ENCODE results near the gene ADAMTS14.

ADAMTS14 gene

GRCh38 chr10:70791386-70792039 lies 119.2 kb downstream of the ADAMTS14 start:
- DNase-seq, result no peak

- DNase-seq, result no peak
Measured at GRCh38 chr10:70795613-70796012, 123.3 kb downstream of the ADAMTS14 start.

- no peak for DNase-seq
Measured at GRCh38 chr10:70797840-70798239, 125.5 kb downstream of the ADAMTS14 start.

DNA sequence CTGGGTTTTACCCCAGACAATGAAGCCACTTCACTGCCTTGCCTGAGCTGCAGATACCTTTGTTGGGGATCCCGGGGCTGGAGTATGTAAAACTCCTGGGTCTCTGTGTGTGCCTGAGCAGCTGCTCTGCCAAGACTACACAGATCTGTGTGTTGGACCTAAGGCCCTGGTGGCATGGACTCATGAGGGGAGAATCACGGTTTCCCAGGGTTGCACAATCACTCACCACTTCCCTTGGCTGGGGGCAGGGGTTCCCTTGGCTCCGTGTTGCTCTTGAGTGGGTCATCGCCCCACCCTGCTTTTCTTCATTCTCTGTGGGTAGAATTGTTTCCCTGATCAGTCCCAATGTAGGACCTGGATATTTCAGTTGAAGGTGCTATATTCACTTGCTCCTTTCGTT lies 126.8 kb downstream of the ADAMTS14 start:
- no peak for DNase-seq

DNA sequence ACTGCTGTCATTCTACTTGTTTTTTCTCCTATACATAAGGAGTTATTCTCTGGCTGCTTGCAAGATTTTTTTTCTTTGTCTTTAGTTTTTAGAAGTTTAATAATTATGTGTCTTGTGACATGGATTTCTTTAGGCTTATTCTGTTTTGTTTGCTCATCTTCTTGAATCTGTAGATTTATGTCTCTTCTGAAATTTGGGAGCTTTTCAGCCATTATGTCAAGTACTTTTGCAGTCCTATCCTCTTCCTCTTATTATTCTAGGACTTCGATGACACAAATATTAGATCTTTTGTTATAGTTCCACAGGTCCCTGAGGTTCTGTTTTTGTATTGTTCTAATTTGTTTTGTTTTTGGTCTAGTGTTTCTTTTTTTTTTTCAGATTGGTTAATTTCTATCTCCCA lies 129.5 kb downstream of the ADAMTS14 start:
- no peak for DNase-seq

DNA sequence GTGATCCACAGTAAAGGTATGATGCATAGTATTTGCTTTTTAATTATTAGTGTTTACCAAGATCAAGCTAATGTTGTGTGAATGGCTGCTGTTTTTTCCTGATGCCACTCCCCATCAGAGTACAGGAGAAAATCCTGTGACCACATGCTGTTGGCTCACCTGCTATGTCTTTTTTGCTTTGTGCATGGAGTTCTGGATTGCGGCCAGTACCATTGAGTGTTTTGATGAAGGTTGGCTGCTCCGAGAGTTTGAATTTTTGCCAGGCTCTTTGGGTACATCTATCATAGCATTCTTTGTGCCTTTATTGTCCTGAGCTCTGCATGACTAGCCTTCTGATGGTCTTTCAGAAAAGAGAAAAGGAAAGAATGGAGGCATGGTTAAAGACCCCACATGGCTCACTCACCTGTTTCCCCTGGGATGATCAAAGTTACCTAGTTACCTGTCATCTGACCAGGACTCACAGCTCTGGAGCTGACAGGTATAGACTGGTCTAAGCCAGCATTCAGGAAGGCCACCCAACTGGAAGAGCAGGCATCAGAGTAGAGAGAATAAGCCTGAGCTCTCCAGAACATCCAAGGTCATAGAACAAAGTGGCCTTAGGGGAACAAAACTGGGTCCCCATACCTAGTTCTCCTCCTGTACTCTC lies 131.6 kb downstream of the ADAMTS14 start:
- DNase-seq, result no peak

- DNase-seq, result no peak
Measured at GRCh38 chr10:70804421-70804808, 132.1 kb downstream of the ADAMTS14 start.

DNA sequence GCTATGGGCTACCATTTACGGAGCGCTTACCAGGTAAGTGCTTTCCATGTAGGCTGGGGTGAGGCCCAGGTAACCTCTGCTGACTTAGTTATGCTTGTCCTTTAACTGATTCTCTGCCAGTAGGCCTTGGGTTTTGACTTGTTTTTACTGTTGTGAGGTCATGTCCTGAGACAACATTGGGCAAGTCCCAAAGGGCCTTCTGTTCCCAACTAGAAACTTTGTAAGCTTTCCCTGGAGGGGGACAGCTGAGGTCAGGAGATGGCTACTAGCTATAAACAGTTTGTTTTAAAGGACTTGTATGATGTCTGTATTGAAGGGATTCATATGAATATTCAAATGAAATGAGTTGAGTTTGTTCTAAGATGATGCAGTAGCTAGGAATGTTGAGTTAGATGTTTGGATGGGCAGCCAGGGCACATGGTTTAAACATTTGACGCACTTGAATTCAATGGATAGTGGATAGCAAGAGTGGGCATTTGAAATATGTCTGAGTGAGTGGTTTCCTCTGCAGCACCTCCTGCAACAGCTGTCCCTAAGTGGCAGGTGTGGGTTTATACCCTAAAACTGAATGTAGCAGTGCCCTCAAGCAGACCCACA lies 133.4 kb downstream of the ADAMTS14 start:
- DNase-seq, result no peak

- DNase-seq, result no peak
Measured at GRCh38 chr10:70806841-70807240, 134.5 kb downstream of the ADAMTS14 start.

DNA sequence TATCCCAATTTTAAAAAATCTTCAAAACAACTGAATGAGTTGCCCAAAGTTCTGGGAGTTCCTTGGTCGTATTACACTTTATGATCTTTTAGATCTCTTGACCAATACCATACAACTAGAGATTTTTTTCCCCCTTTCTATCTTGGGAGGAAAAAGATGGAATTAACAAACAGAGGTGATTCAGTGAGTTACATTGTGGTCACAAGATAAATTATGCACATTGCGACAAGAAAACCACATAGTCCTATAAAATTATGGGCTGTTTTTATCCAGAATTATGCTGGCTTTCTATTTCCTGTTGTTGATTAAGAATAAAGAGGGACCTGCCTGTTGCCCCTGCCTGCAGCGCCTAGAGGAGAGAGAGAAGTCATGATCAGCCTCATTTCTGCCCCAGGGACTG lies 135.2 kb downstream of the ADAMTS14 start:
- no peak for DNase-seq

GRCh38 chr10:70809011-70809611 lies 136.8 kb downstream of the ADAMTS14 start:
- DNase-seq, result no peak

GRCh38 chr10:70809726-70810125 lies 137.4 kb downstream of the ADAMTS14 start:
- DNase-seq, result no peak

GRCh38 chr10:70810967-70811366 lies 138.7 kb downstream of the ADAMTS14 start:
- no peak for DNase-seq

GRCh38 chr10:70811881-70812280 lies 139.6 kb downstream of the ADAMTS14 start:
- no peak for DNase-seq
